GM18499 (cell line): ENCODE measurements around the gene MIEF2.

ENCODE experiments used
- ATAC-seq: cut with Tn5 transposase; IDR thresholded peaks from one replicate; pipeline ENCODE4 v1.9.1; 2021; ENCODE audit warnings: moderate number of reproducible peaks; ENCODE audit not compliant: insufficient read depth, unreplicated experiment

Gene MIEF2

GRCh38 chr17:18233803-18234518 lies 26.5 kb upstream of the MIEF2 start:
- ATAC-seq, result no peak

GRCh38 chr17:18234853-18235380 lies 25.5 kb upstream of the MIEF2 start:
- ATAC-seq, result no peak

- no peak for ATAC-seq
These were observed 24.7 kb upstream of the MIEF2 start for GRCh38 chr17:18235743-18236256.

- ATAC-seq, result no peak
These were observed 24.0 kb upstream of the MIEF2 start for GRCh38 chr17:18236494-18236893.

- no peak for ATAC-seq
These were observed 23.0 kb upstream of the MIEF2 start for GRCh38 chr17:18237461-18237860.

GRCh38 chr17:18238299-18238698 lies 22.2 kb upstream of the MIEF2 start:
- no peak for ATAC-seq

- no peak for ATAC-seq
These were observed 20.0 kb upstream of the MIEF2 start for GRCh38 chr17:18240449-18240848.

GRCh38 chr17:18241229-18241871 lies 19.1 kb upstream of the MIEF2 start:
- ATAC-seq, result no peak

- ATAC-seq, result no peak
These were observed 15.3 kb upstream of the MIEF2 start for GRCh38 chr17:18245038-18245776.

- ATAC-seq, result no peak
These were observed 14.2 kb upstream of the MIEF2 start for GRCh38 chr17:18246109-18246725.

GRCh38 chr17:18246880-18247612 lies 13.4 kb upstream of the MIEF2 start:
- ATAC-seq, result no peak

GRCh38 chr17:18247613-18248001 lies 12.9 kb upstream of the MIEF2 start:
- no peak for ATAC-seq

GRCh38 chr17:18248300-18248731 lies 12.1 kb upstream of the MIEF2 start:
- ATAC-seq, result no peak

- ATAC-seq, result no peak
These were observed 11.7 kb upstream of the MIEF2 start for GRCh38 chr17:18248811-18249210.

- no peak for ATAC-seq
These were observed 10.2 kb upstream of the MIEF2 start for GRCh38 chr17:18250259-18250658.

- ATAC-seq, result no peak
These were observed 9.8 kb upstream of the MIEF2 start for GRCh38 chr17:18250708-18251107.

GRCh38 chr17:18251204-18251603 lies 9.3 kb upstream of the MIEF2 start:
- no peak for ATAC-seq

GRCh38 chr17:18252160-18252559 lies 8.3 kb upstream of the MIEF2 start:
- no peak for ATAC-seq

GRCh38 chr17:18253187-18253884 lies 7.1 kb upstream of the MIEF2 start:
- no peak for ATAC-seq
